ENCODE data around the gene LIPC. TPM values are rescaled to one million over a fixed set of nuclear protein-coding genes. Genes with fewer than 3 reads are reported as not detected.

LIPC gene
- total RNA-seq, 4 donors from 2014 or later: 0.81 to 4.6 (median 1.8) TPM

- 95 to 97% methylated on average over 3 of the region's 3 CpGs for WGBS, 2 donors
- no peak for TF ChIP-seq POLR2A (IDR thresholded peaks at IDR 0.05)
- TF ChIP-seq, protein P1, sequence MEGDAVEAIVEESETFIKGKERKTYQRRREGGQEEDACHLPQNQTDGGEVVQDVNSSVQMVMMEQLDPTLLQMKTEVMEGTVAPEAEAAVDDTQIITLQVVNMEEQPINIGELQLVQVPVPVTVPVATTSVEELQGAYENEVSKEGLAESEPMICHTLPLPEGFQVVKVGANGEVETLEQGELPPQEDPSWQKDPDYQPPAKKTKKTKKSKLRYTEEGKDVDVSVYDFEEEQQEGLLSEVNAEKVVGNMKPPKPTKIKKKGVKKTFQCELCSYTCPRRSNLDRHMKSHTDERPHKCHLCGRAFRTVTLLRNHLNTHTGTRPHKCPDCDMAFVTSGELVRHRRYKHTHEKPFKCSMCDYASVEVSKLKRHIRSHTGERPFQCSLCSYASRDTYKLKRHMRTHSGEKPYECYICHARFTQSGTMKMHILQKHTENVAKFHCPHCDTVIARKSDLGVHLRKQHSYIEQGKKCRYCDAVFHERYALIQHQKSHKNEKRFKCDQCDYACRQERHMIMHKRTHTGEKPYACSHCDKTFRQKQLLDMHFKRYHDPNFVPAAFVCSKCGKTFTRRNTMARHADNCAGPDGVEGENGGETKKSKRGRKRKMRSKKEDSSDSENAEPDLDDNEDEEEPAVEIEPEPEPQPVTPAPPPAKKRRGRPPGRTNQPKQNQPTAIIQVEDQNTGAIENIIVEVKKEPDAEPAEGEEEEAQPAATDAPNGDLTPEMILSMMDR (IDR thresholded peaks at IDR 0.05): no peak
- Histone ChIP-seq H3K36me3 (no peaks in the 10 kb centered on the region), H3K4me3 (replicated peaks in 1 of 3) (no peak overlapping the region), H3K27me3 (no peaks in the 10 kb centered on the region), H3K4me1 (peaks cover 0 to 14% of the 10 kb centered on the region in 2 donors), H3K9me3 (no peaks in the 10 kb centered on the region), H3K27ac (no peak overlapping the region)
- intact Hi-C loops (cut with DNase I): no loop called here
- no peak for DNase-seq
Observed at GRCh38 chr15:58454950-58455401, 23.2 kb downstream of the LIPC start.

DNA sequence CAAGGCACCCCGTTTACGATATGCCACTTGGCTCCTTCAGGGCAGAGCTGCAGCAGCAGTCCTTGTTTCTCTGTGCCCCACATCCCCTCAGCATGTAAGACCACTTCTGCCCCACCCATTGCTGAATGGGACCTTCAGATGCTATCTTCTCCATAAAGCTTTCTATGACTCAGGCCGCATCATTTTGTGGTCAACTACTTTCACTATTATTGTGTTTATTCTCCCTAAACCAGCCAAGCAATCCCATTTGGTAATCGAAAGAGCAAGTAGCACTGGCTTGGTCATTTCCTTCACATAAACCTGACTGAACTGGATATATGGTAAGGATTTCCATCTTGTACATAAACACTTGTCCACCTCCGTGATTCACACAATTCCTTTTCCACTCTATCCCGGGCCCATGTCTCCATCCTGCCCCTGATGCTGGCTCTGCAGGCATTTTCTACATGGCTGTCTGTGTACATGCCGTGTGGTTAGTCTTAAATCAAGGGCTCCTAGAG, 25.7 kb downstream of the LIPC start:
- no peak for DNase-seq
- no peak for TF ChIP-seq POLR2A (IDR thresholded peaks at IDR 0.05)
- TF ChIP-seq, protein P1 (IDR thresholded peaks at IDR 0.05): no peak
- no peak overlapping the region for H3K27ac ChIP-seq
- no peaks in the 10 kb centered on the region for H3K27me3 ChIP-seq
- H3K4me1 ChIP-seq: peaks cover under 1 to 28% of the 10 kb centered on the region in 2 donors
- H3K4me3 ChIP-seq (replicated peaks in 1 of 3): no peak overlapping the region
- intact Hi-C loops (cut with DNase I): no loop called here
- WGBS, 2 donors: 70 to 74% methylated on average over 7 of the region's 7 CpGs
- H3K9me3 ChIP-seq: no peaks in the 10 kb centered on the region
- no peaks in the 10 kb centered on the region for H3K36me3 ChIP-seq

DNA sequence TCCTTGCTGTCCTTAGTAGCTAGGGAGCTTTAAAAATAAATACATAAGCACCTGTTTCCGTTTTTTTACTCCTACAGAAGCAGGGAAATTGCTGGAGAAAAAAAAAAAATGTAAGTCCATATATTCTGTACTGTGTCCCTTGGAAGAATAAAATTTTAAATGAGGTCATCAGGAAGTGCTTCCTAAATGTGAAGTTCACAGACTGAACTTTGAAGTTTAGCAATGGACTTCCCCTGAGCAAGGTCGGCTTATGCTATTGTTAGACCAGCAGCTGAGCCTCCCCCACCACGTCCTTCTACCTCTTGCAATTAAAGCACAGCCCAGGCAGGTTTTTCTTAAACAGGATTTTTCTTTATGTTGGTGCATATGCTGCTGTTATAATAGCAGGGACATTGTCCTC, 26.3 kb downstream of the LIPC start:
- peaks cover 6 to 34% of the 10 kb centered on the region in 2 donors for H3K4me1 ChIP-seq
- no peak for TF ChIP-seq POLR2A (IDR thresholded peaks at IDR 0.05)
- TF ChIP-seq, protein P1 (IDR thresholded peaks at IDR 0.05): no peak
- H3K36me3 ChIP-seq: no peaks in the 10 kb centered on the region
- DNase-seq: no peak
- no peaks in the 10 kb centered on the region for H3K9me3 ChIP-seq
- H3K4me3 ChIP-seq (replicated peaks in 1 of 3): no peak overlapping the region
- 69 to 70% methylated on average over 3 of the region's 3 CpGs for WGBS, 2 donors
- H3K27ac ChIP-seq: peak overlapping the region in 2 of 3 donors; percentile 12 to 41
- intact Hi-C loops (cut with DNase I): no loop called here
- H3K27me3 ChIP-seq: no peaks in the 10 kb centered on the region

DNA sequence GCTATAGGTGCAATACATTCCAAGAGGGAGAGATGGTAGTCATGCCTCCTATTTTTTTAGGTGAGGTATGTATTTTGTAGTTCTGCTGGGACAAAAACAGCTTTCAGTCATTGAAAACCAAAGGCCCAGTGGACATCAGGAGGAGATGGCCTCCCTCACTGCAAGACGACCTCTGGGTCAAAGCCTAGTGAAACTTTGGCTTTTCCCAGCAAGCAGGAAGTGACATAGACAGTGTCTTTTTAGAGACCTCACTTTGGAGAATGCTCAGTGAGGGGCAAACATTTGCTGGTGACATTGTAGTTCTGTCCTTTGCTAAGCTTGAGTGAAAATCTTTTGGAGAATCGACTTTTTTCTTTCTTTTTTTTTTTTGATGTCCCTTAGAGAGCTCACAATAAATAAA, 27.3 kb downstream of the LIPC start:
- no peak for DNase-seq
- Histone ChIP-seq H3K4me1 (peaks cover 7 to 35% of the 10 kb centered on the region in 2 donors), H3K27me3 (no peaks in the 10 kb centered on the region), H3K9me3 (no peaks in the 10 kb centered on the region), H3K36me3 (no peaks in the 10 kb centered on the region), H3K4me3 (replicated peaks in 1 of 3) (no peak overlapping the region), H3K27ac (peak overlapping the region in 2 of 3 donors; percentile 12 to 22)
- 57 to 65% methylated on average over 2 of the region's 2 CpGs for WGBS, 2 donors
- intact Hi-C loops (cut with DNase I): no loop called here
- no peak for TF ChIP-seq POLR2A (IDR thresholded peaks at IDR 0.05)
- TF ChIP-seq, protein P1 (IDR thresholded peaks at IDR 0.05): no peak

DNA sequence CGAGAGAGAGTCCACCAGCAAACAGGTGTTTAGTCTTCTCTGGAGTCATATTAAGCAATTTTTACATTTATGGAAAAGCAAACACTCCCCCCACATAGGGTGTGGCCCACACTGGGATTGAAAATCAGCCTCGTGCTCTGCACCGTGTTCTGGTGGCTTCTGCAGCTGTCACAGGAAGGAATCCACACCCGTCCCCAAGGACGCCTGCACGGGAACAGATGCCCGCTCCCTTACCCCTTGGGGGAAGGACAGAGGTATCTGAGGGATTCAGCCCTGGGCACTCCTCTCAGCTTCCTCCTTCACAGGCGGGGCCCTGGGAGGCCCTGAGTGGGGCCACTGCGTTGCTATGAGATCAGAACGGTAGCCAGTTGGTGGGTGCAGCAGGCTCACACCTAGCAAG, 27.8 kb downstream of the LIPC start:
- Histone ChIP-seq H3K4me3 (replicated peaks in 1 of 3) (no peak overlapping the region), H3K9me3 (no peaks in the 10 kb centered on the region), H3K27ac (peak overlapping the region in 2 of 3 donors; percentile 27 to 50), H3K4me1 (peaks cover 7 to 35% of the 10 kb centered on the region in 2 donors), H3K27me3 (no peaks in the 10 kb centered on the region), H3K36me3 (no peaks in the 10 kb centered on the region)
- WGBS, 2 donors: 72 to 87% methylated on average over 9 to 10 of the region's 10 CpGs
- TF ChIP-seq, protein P1 (IDR thresholded peaks at IDR 0.05): no peak
- TF ChIP-seq POLR2A (IDR thresholded peaks at IDR 0.05): no peak
- intact Hi-C loops (cut with DNase I): no loop called here
- DNase-seq: peak in 1 of 2 donors; percentile 41

All from thyroid gland (tissue), 4 donors.